NCI-H1436 (cell line): ENCODE data around the gene DAP3.
"Not testable (repeated sequence)": the region's sequence is repeated elsewhere in the genome, so short reads cannot be mapped to it uniquely, and the experiment has no call there.

Experiments
- DNase-seq: peaks from one replicate; lab custom pipeline; 2025; lab: John Stamatoyannopoulos, UW

DAP3 gene

DNA sequence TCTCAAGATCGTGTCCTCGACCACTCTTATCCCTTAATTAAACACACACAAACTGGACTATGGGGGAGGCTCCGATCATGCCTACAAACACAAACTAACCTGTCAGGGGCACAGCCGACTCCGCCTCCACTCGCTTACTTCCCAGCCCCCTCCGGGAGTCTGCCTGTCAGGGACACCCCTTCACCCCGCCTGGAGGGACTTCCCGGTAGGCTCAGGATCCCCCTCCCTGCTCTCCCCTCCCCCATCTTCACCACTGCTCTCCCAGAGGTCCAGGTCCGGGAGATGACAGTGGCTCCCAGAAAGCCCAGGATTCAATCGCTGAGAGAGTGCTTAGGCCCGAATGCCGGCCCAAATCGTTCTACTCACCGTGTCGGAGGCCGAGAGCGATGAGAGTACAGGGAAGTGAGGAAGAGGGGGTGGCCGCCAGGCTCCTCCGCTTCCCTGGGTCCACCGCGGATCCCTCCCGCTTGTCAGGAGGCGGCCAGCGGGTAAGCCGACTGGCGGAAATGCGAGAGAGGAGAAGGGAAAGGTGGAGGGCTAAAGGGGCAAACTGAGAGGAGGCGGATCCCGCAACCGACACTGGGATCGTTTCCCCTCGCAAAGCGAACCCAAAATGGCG lies 1.1 kb upstream of the DAP3 start:
- DNase-seq, result peak; percentile 11

DNA sequence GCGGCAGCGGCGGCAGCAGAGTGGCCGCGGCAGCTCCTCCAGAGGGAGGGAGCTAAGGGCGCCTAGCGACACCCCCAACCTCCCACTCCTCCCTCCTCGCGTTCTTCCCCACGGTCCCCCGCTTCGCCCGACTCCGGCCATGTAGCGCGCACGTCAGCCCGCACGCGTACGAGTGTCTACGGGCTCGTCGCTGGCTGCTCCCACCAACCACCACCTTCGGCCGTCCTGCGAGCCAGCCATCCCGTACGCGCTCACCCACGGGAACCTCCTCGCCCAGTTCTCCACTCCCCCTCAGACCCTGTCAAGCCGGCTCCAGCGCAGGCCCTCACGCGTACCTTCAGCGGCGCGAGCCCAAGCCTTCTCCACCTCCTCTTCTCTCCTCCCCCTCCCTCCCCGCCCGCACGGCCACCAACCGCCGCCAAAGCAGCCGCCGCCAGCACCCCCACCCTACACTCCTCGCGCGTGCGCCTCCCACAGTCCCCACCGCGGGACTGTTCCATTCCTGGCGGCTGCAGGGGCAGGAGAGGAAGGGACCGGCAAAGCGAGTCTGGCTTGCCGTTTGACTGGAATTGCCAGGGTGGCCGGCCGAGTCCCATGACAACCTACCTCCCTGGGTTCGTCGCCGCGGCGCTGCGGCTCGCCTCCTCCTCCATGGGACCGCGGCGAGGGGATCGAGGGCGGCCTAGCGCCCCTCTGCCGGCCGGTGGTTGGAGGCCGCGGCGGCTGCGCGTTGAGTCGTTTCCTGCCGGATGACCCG lies 389 bp upstream of the DAP3 start, which contains the start of gene YY1AP1:
Gene YY1AP1 (minus strand): TSS at position 451 of the 757 bp plus-strand sequence. CDS start 8,338 bp downstream, outside the sequence.
- peak; percentile 85 for DNase-seq

DNA sequence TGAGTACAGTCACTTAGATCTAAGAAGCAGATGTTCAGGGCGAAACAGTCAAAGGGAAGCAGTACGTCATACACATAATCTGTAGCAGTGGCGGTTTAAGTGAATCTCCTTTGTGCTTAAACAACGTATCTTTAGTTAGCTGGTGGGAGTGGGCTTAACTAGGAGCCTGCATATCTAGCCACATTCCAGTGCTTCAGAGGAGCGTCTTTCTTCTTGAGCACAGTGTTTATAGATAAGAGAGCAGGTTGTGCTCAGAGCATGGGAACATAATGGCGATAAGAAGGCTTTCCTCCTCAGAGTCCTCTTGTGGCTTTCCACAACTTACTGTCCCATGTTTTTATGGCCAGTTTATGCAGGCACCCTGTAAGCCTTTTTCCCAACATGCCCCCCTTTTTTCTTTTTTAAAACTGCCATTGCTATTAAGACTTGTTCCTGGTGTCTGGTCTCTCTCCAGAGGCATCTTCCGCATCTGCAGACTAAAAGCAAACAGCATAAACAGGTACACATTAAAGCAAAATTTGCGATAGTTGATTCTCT lies 3.2 kb downstream of the DAP3 start:
- DNase-seq, result no peak

DNA sequence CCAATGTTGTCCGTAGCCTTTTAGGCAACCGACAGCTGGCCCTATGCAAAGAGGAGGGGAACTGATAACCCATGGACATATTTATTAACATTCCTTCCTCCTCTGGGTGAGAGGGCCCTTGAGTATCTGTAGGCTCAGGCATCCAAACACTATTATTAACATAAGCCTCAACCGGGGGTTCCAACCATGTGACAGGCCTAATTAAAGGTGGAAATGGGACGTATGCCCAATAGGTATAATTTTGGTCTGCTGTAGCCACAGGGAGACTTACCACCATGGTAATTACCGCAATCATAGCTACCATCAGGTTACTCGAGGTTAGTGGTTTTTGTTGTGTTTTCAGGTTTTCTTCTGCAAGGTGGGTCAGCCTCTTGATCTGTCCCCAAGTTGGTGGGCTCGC lies 5.3 kb downstream of the DAP3 start:
- DNase-seq, result no peak

DNA sequence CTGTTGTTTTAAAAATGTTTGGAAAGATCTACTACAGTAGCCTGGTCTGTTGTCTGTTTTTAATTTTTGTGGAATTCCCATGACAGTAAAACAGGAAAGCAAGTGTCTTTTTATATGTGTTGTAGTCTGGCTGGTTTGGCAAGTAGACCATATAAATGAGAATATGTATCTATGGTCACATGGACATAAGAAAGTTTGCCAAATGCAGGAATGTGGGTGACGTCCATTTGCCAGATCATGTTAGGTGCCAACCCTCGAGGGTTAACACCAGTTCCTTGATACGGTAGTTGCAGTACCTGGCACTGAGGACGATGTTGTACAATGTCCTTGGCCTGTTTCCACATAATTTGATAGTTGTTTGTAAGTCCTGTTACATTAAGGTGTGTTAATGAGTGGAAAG lies 6.2 kb downstream of the DAP3 start:
- no peak for DNase-seq

DNA sequence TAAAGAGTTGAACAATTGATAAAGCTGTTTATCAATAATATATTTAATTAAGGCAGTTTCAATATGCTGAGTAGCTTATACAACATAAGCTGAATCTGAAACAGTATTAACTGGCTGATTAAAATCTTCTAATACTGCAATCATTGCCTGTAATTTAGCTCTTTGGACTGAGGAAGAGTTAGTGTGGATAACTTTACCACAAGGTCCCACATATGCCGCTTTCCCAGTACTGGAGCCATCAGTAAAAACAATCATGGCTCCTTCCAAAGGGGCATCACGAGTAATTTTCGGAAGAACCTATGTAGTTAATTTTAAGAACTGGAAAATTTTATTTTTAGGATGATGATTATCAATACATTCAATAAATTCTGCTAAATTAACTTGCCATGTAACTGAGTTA lies 6.7 kb downstream of the DAP3 start:
- no peak for DNase-seq

DNA sequence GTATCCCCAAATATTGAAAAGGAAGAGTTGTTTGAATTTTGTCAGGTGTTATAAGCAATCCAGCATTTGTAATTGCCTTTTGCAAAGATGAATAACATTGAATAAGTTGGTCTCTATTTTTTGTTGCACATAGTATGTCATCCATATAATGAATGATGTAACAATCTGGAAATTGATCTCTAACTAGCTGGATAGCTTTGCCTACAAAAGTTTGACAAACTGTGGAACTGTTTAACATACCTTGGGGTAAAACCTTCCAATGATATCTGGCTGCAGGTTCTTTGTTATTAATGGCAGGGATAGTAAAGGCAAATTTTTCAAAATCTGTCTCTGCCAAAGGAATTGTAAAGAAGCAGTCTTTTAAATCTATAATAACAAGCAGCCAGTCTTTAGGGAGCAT lies 7.6 kb downstream of the DAP3 start:
- DNase-seq, result no peak

DNA sequence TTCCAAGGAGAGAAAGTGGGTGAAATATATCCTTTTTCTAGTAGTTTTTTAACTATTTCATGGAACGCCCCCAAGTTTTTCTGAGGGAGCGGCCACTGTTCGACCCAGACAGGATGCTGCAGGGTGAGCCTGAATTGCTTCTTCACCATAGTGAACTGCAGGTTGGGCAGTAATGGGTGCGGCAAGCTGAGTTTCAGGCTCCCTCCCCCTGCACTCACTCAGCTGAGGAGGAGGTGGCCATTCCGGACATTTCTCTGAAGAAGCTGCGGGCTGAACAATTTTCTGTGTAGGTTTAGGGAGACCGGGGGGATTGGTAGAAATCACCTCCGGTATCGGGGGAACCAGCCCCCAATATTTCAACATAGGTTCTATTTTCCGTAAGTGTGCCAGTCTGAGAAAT lies 8.2 kb downstream of the DAP3 start:
- DNase-seq, result no peak

DNA sequence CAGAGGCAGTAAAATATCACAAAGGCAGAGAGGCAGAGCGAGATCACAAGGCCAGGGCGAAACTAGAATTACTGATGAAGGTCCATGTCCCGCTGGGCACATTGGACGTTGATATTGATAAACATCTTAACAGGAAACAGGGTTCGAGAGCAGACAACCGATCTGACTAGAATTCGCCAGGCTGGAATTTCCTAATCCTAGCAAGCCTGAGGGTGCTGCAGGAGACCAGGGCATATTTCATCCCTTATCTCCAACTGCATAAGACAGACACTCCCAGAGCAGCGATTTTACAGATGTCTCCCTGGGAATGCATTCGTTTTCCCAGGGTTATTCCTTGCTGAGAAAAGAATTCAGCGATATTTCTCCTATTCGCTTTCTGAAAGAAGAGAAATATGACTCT lies 8.7 kb downstream of the DAP3 start:
- not testable (repeated sequence) for DNase-seq

DNA sequence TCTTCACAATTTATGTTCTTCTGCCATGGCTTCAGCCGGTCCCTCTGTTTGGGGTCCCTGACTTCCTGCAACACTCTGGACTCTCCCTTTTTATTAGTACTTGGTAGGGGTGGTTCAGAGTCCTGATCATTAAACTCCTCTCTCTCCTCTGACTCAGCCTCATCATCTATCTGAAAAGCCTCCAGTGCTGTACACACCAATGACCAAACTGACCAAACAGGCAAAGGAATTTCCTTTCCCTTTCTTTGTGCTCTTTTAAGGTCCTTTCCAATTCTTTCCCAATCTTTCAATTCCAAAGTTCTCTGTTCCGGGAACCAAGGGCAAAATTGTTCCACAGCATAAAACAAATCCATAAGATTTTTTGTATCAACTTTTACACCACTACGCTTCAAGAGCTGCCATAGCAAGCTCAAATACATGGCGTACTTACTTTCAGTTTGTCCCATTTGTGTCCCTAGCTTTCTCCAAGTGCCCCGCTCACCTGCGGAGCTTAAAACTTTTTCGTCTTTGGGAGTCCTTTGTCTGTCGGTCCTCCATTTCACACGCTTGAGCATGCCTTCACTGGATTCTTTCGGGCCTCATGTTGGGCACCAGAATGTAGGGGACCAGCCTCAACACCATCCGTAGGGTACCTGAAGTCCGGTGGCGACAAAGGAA lies 9.6 kb downstream of the DAP3 start:
- DNase-seq, result no peak

DNA sequence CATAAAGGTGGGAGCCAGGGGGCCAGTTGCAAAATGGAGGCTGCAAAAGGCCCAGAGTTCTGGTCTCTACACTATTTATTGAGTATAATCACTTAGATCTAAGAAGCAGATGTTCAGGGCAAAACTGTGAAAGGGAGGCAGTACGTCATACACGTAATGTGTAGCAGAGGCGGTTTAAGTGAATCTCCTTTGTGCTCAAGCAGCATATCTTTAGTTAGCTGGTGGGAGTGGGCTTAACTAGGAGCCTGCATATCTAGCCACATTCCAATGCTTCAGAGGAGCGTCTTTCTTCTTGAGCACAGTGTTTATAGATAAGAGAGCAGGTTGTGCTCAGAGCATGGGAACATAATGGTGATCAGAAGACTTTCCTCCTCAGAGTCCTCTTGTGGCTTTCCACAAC lies 10.2 kb downstream of the DAP3 start:
- DNase-seq, result not testable (repeated sequence)

DNA sequence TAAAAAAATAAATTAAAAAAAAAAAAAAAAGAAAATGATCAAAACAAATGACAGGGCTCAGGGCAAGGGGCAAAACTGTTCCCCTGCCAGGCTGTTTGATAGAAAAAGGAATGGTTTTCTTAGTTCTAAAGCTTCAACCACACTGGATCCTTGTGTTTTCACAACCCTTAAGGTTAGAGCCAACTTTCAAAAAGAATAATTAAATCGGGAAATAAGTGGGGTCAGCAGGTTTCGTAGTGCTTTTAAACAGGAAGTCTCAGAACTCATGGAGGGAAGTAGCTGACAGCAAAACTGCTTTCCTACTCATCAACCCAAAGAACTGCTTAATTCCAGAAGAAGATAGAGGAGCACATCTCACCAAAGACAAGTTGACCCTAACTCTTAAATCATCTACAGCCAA lies 12.8 kb downstream of the DAP3 start:
- not testable (repeated sequence) for DNase-seq

DNA sequence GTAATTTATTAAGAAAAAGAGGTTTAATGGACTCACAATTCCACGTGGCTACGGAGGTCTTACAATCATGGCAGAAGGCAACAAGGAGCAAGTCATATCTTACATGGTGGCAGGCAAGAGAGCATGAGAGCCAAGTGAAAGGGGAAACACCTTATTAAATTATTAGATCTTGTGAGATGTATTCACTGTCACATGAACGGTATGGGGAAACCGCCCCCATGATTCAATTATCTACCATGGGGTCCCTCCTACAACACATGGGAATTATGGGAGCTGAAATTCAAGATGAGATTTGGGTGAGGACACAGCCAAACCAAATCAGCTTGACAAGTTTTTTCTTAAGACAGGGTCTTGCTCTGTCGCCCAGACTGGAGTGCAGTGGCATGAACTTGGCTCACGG lies 14.3 kb downstream of the DAP3 start:
- no peak for DNase-seq

DNA sequence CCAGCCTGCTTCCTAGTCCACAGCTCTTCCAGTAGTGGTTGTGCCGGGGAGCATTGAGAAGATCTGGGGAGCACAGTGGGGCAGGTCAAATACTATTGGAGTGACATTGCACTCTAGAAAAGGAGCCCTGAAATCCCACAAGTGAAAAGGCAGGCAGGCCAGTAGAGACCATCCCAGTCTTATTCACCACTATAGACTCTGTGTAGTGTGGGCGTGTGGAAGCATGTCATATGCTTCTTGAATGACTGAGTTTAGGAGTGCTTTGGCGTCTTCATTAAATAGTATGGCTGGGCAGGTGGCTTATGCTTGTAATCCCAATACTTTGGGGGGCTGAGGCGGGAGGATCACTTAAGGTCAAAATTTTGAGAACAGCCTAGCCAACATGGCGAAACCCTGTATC lies 15.5 kb downstream of the DAP3 start:
- DNase-seq, result not testable (repeated sequence)

DNA sequence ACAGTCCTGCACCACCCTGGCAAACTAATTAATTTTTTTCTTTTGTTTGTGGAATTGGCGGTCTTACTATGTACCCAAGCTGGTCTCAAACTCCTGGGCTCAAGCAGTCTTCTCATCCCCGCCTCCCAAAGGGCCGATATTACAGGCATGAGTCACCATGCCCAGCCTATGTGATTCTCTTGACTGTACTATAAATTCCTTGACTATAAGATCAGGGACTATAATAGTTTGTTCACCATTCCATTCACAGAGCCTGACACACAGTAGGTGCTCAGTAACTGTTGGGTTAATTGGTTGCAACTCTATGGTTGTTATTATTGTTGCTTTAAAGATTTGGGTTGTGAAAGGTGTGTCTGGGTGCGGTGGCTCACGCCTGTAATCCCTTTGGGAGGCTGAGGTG lies 17.2 kb downstream of the DAP3 start:
- DNase-seq, result no peak

DNA sequence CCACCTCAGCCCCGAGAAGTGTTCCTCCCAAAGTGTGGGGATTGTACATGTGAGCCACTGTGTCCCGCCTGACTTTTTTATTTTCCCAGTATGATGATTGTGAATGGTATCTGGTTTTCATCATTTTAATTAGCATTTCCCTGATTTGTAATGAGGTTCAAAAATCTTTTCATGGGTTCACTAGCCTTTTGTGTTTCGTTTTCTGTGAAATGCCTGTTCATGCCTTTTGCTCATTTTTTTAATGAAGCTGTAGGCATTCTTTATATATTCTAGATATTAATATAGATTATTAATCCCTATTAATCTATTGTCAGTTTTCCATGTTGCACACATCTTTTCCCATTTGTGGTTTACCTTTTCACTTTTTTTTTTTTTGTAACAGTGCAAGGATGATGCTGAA lies 20.5 kb downstream of the DAP3 start:
- DNase-seq, result no peak

DNA sequence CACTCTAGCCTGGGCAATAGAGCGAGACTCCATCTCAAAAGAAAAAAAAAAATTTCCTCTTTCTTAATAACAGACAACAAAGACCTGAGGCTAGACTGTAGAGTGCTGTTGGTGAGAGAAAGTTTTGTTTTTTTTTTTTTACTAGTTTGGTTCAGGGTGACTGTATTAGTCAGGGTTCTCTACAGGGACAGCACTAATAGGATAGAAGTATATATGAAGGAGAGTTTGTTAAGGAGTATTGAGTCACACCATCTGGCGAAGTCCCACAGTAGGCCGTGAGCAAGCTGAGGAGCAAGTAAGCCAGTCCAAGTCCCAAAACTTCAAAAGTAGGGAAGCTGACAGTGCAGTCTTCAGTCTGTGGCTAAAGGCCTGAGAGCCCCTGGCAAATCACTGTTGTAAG lies 22.6 kb downstream of the DAP3 start:
- not testable (repeated sequence) for DNase-seq

DNA sequence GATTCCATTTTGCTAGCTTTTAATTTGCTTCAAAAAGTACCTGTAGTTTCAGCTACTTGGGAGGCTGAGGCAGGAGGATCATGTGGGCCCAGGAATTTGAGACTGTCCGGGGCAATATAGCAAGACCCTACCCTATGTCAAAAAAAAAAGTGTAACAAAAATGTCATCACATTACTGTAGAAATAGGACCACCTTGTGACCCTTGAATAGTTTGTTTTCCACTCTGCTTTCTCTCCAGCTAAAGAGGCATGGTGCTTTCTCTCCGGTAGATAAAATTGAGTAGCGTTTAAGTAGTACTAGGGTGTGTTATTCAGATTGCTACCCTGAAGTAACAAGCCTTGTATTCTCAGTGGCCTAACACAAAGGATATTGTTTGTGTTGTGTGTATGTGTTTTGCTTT lies 23.7 kb downstream of the DAP3 start:
- DNase-seq, result not testable (repeated sequence)

DNA sequence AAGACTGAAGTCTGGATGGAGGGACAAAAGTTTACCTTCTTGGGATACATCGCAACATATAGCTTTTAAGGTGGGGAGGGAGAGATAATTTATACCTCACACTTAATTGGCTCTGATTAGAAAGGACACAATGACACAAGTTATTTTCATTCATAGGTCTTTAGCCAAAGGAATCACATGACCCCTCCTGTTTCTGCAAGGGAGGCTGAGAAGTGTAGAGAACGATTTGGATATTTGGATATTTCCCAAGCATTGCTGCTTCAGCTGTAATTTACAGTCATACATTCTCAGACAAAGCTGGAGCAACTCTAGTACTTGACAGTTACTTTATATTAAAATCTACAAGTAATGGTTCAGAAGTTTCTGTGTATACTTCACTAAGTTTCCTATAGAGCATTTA lies 24.2 kb downstream of the DAP3 start:
- DNase-seq, result no peak

DNA sequence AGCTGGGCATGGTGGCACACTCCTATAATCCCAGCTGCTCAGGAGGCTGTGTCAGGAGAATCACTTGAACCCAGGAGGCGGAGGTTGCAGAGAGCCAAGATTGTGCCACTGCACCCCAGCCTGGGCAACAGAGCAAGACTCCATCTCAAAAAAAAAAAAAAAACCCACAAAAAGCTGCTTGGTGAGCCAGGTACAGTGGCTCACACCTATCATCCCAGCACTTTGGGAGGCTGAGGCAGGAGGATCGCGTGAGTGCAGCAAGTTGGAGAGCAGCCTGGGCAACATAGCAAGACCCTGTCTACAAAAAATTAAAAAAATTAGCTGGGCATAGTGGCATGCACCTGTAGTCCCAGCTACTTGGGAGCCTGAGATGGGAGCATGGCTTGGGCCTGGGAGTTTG lies 26.2 kb downstream of the DAP3 start:
- not testable (repeated sequence) for DNase-seq

DNA sequence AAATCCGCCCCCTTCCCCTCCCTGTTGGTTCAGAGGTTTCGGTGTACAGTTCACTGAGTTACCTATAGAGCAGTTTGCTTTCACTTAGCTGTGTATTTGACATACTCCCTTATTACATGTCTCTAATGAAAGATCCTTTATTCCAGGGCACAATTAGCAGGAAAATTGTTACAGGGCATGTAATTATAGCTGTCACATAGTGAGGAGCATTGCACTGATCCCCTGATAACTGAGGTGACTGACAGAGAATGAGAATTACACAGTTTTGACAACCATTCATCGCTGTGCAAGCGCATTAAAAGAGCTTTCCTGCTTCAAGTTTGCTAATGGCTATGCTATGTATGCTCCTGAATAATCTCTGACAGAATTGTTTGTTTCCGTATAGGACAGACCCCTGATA lies 26.9 kb downstream of the DAP3 start:
- DNase-seq, result no peak

DNA sequence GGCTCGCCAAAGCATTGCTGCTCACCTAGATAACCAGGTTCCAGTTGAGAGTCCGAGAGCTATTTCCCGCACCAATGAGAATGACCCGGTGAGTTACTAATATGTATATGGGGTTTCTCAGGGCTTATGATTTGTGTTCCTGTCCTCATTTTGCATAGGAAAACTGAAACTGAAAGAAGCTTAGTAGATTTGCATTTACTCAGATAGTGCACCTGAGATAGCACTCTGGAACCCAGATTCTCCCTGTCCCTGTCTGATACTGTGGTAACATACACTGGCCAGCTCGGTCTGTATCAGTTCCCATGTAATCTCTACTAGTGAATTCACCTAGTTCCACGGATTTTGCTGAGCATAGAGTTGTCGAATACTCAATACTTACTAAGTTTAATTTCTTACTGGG lies 28.1 kb downstream of the DAP3 start:
- no peak for DNase-seq

DNA sequence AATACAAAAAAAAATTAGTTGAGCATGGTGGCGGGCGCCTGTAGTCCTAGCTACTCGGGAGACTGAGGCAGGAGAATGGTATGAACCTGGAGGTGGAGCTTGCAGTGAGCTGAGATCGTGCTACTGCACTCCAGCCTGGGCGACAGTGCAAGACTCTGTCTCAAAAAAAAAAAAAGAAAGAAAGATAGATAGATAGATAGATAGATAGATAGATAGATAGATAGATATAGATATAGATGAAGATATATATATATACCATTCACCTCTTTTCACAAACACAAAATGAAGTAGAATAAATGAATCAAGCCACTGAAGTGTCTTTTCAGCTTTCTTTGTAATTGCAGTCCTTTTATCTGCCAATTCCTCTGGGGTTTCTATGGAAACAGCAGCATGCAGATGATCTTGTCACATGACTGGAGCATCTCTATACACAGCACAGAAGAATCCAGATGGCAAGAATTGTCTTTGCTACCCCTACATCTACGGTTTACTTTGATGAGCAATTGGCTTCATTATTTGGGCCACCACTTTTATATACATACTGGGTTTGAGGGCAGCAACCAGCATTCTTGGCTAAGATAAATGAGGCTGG lies 29.7 kb downstream of the DAP3 start:
- DNase-seq, result not testable (repeated sequence)
